ENCODE results near the gene BLVRB.

GRCh38 chr19:40464059-40465024, 1.2 kb downstream of the BLVRB start:
- TF ChIP-seq, protein P1, sequence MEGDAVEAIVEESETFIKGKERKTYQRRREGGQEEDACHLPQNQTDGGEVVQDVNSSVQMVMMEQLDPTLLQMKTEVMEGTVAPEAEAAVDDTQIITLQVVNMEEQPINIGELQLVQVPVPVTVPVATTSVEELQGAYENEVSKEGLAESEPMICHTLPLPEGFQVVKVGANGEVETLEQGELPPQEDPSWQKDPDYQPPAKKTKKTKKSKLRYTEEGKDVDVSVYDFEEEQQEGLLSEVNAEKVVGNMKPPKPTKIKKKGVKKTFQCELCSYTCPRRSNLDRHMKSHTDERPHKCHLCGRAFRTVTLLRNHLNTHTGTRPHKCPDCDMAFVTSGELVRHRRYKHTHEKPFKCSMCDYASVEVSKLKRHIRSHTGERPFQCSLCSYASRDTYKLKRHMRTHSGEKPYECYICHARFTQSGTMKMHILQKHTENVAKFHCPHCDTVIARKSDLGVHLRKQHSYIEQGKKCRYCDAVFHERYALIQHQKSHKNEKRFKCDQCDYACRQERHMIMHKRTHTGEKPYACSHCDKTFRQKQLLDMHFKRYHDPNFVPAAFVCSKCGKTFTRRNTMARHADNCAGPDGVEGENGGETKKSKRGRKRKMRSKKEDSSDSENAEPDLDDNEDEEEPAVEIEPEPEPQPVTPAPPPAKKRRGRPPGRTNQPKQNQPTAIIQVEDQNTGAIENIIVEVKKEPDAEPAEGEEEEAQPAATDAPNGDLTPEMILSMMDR (IDR thresholded peaks at IDR 0.05), result peak; percentile 78 to 87 (median 87)
- no peak for TF ChIP-seq EP300 (IDR thresholded peaks at IDR 0.05)
